OCI-LY1 (cell line): Measurements from ENCODE around the gene PCNX3.

Source experiments
- CTCF ChIP-seq: fragments of 200-600 bp; sonication (generic), shearing (Covaris generic); IDR thresholded peaks from 2 replicates; pipeline ENCODE4 v1.5.1; 2017; ENCODE audit warnings: mild to moderate bottlenecking, antibody characterized with exemption, low read length, moderate library complexity, mixed read lengths
- EZH2 ChIP-seq: fragments of 200-600 bp; sonication (generic), shearing (Covaris generic); IDR thresholded peaks from 2 replicates; pipeline ENCODE4 v1.8.0; 2017; ENCODE audit warnings: borderline replicate concordance, mixed run types, mild to moderate bottlenecking, antibody characterized with exemption, low read length, moderate library complexity, mixed read lengths

DNA sequence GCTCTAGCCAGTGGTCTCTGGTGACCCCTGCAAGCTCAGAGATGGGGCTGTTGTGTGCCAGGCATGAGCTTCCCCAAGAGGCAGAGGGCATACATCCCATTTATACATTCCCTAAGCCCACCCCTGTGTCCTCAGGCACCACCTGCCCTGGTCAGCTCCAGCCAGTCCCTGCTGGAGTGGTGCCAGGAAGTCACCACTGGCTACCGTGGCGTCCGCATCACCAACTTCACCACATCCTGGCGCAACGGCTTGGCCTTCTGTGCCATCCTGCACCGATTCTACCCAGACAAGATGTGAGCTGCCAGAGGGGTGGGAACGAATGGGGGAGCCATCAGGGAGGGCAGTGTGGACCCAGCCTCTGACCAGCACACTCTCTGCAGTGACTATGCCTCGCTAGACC is 31.5 kb upstream of the PCNX3 start:
- TF ChIP-seq EZH2, result no peak
- no peak for TF ChIP-seq CTCF
